Right atrium auricular region (tissue), 2 donors: ENCODE measurements around the gene CEP70. TPM values are rescaled to one million over a fixed set of nuclear protein-coding genes. Genes with fewer than 3 reads are reported as not detected.
A peak's percentile ranks its signal among the peaks of the same experiment; 100 is the strongest.

Experiments used
- DNase-seq: peaks from one replicate; pipeline ENCODE4 v3.0.0-alpha.2; 2019; ENCODE audit warnings: low spot score
- H3K27ac ChIP-seq, 2 donors: fragments of 200-600 bp; sonication (generic); 1 replicate in 1 of 2; 2 replicates in 1 of 2; pipeline ENCODE4 v1.5.1; 2016 to 2019
- H3K27me3 ChIP-seq, 2 donors: fragments of 200-600 bp; sonication (generic); one replicate each; pipeline versions ENCODE4 v1.5.1 to v1.6.0; 2017 to 2019
- H3K36me3 ChIP-seq: fragments of 200-600 bp; sonication (generic); one replicate; pipeline ENCODE4 v1.5.1; 2016
- H3K4me1 ChIP-seq, 2 donors: fragments of 200-600 bp; sonication (generic); one replicate each; pipeline versions ENCODE4 v1.5.1 to v1.6.0; 2017 to 2019
- H3K4me3 ChIP-seq, 2 donors: fragments of 200-600 bp; sonication (generic); 1 replicate in 1 of 2; 2 replicates in 1 of 2; pipeline ENCODE4 v1.5.1; 2017 to 2019; ENCODE audit warnings: mild to moderate bottlenecking in 1 of 2, moderate library complexity in 1 of 2
- H3K9me3 ChIP-seq, 2 donors: fragments of 200-600 bp; sonication (generic); one replicate each; pipeline ENCODE4 v1.5.1; 2019
- total RNA-seq, 2 donors: library from RNA; depleted of rRNA; stranded (reverse); fragments of >200 nt; gene quantifications; one replicate each; pipeline ENCODE4 v1.1.0, GENCODE V29; 2016
- TF ChIP-seq, protein P1 (sequence below), 2 donors: fragments of 200-600 bp; sonication (generic); IDR thresholded peaks; one replicate each; pipeline ENCODE4 v1.5.1; 2019; ENCODE audit warnings: antibody characterized with exemption in 2 of 2

The CEP70 gene
- total RNA-seq, 2 donors from 2014 or later: 18.9 to 24.3 TPM

DNA sequence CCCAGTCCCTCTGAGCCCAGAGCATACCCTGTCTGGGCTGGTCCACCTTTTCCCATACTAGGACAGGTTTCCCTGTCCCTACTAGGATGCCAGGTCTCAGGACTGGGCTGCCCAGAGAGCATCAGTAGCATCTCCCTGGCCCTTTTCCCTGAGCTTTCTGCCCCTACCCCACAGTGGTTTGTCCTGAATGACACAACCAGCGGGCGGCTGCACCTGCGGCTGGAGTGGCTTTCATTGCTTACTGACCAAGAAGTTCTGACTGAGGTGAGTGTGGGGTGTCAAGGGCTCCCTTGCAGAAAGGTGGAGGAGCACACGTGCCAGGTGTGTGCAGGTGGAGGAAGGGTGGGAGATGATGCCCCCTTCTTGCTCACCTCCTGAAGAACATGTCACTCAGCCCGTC lies 126.1 kb downstream of the CEP70 start:
- TF ChIP-seq, protein P1, sequence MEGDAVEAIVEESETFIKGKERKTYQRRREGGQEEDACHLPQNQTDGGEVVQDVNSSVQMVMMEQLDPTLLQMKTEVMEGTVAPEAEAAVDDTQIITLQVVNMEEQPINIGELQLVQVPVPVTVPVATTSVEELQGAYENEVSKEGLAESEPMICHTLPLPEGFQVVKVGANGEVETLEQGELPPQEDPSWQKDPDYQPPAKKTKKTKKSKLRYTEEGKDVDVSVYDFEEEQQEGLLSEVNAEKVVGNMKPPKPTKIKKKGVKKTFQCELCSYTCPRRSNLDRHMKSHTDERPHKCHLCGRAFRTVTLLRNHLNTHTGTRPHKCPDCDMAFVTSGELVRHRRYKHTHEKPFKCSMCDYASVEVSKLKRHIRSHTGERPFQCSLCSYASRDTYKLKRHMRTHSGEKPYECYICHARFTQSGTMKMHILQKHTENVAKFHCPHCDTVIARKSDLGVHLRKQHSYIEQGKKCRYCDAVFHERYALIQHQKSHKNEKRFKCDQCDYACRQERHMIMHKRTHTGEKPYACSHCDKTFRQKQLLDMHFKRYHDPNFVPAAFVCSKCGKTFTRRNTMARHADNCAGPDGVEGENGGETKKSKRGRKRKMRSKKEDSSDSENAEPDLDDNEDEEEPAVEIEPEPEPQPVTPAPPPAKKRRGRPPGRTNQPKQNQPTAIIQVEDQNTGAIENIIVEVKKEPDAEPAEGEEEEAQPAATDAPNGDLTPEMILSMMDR (IDR thresholded peaks at IDR 0.05): no peak
- DNase-seq: no peak
- Histone ChIP-seq H3K4me3 (no peak overlapping the region), H3K36me3 (no peaks in the 10 kb centered on the region), H3K4me1 (peaks cover 0 to 6% of the 10 kb centered on the region in 2 donors), H3K9me3 (no peaks in the 10 kb centered on the region), H3K27ac (no peak overlapping the region), H3K27me3 (no peaks in the 10 kb centered on the region)

DNA sequence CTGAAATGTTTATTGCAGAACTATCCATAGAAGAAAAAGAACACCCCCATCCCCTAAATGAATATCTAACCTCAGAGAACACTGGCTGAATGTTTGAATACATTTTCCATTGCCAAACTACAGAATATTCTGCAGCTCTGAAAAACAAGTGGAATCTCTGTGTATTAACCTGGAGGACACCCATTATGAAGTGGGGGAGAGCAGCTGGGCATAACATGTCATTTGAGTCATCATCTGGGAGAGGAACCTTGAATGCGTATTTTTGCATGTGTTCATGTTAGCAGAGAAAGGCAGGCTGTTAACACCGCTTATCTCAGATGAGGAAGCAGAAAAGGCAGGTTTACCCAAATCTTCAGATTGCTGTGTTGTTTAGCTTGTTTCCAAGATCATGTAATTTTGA lies 128.1 kb downstream of the CEP70 start:
- TF ChIP-seq, protein P1 (IDR thresholded peaks at IDR 0.05): no peak
- H3K27me3 ChIP-seq: no peaks in the 10 kb centered on the region
- no peak overlapping the region for H3K27ac ChIP-seq
- H3K36me3 ChIP-seq: no peaks in the 10 kb centered on the region
- H3K4me1 ChIP-seq: peaks cover 0 to 6% of the 10 kb centered on the region in 2 donors
- no peak for DNase-seq
- no peak overlapping the region for H3K4me3 ChIP-seq
- no peaks in the 10 kb centered on the region for H3K9me3 ChIP-seq

DNA sequence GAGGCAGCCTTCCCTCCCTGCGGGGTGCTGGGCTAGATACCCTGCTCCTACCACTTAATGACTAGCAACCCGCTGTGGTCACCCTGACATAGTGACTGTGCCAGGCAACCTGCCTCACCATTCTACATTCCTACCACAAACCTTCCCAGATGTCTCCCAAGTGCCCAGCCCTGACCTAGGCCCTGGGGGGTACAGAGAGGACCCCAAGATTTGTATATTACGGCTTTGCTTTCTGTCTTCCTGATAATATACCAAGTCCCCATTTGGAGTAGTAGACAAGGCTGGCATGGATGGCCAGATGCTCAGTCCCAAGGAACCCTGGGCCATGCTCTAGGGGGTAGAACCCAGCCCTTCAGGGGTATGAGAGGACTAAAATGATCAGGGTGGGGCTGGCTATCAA lies 128.6 kb downstream of the CEP70 start:
- TF ChIP-seq, protein P1 (IDR thresholded peaks at IDR 0.05): no peak

DNA sequence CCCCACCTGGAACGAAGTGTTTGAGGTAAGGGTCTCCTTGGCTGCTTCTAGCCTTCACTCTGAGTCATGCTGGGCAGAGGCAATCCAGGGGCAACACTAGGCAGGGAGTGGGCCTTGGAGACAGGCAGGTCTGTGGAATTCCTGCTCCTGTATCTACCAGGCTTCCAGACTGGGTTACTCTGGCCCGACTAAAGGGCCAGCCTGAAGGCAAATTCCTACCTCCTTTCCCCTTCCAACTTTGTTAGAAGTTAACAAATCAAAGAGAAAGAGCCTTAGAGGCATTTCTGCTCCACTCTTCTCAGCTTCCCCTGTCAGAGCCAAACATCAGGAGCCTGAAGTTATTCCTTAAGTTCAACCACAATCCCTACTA lies 129.6 kb downstream of the CEP70 start:
- Histone ChIP-seq H3K4me1 (peaks cover 0 to 10% of the 10 kb centered on the region in 2 donors), H3K9me3 (no peaks in the 10 kb centered on the region), H3K27ac (no peak overlapping the region), H3K36me3 (no peaks in the 10 kb centered on the region), H3K27me3 (no peaks in the 10 kb centered on the region), H3K4me3 (no peak overlapping the region)
- no peak for DNase-seq
- TF ChIP-seq, protein P1 (IDR thresholded peaks at IDR 0.05): no peak

More for the DNA sequence above, 128.6 kb downstream of the CEP70 start:
- no peaks in the 10 kb centered on the region for H3K36me3 ChIP-seq
- no peak for DNase-seq
- H3K27me3 ChIP-seq: no peaks in the 10 kb centered on the region
- no peak overlapping the region for H3K27ac ChIP-seq
- H3K4me3 ChIP-seq: no peak overlapping the region
- H3K9me3 ChIP-seq: no peaks in the 10 kb centered on the region
- peaks cover 0 to 6% of the 10 kb centered on the region in 2 donors for H3K4me1 ChIP-seq

DNA sequence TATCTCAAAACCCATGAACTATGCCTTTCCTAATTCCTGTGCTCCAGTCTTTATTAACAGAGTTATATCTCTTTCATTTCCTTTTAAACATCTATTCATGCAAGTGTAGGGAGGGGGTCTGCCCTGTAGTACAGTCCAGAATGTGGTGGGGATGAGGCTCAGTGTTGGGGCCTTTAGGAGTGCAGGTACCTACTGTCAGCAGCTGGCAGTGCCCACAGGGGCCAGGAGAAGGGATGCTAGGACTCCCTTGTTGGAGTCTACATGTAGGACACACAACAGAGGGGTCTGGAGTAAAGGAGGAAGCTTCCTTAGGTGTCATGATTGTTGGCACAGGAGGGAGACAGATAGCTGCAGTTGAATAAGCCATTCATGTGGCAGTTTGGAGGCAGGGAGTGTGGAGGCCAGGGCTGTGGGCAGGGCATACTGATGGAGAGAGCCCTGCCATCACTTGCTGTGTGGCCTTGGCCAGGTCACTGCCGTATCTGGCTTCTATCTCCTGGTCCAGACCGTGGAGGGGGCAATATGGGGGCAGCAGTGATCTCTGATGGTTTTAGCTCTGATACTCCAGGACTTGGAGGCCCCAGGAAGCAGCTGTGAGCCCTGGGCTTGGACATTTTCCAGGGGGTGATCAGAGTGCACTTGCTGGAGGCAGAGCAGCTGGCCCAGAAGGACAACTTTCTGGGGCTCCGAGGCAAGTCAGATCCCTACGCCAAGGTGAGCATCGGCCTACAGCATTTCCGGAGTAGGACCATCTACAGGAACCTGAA lies 130.2 kb downstream of the CEP70 start:
- TF ChIP-seq, protein P1 (IDR thresholded peaks at IDR 0.05): no peak
- DNase-seq: peak; percentile 42

DNA sequence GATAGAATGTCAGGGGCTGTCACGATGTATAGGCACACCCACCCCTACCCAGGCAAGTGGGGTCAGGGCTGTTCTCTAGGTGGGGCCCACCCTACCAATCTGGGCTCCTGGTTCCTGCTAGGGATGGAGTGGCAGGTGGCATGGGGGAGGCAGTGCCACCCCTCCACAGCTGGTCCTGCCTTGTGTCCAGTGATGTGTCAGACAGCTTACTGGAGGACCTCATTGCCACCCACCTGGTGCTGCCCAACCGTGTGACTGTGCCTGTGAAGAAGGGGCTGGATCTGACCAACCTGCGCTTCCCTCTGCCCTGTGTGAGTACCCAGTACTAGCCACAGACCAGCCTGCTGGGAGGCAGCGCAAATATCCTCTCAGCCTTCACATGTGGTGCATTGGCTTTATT lies 132.2 kb downstream of the CEP70 start:
- DNase-seq: peak; percentile 34
- no peaks in the 10 kb centered on the region for H3K9me3 ChIP-seq
- no peak overlapping the region for H3K4me3 ChIP-seq
- no peak overlapping the region for H3K27ac ChIP-seq
- peaks cover 0 to 10% of the 10 kb centered on the region in 2 donors for H3K4me1 ChIP-seq
- H3K27me3 ChIP-seq: no peaks in the 10 kb centered on the region
- TF ChIP-seq, protein P1 (IDR thresholded peaks at IDR 0.05): no peak
- H3K36me3 ChIP-seq: no peaks in the 10 kb centered on the region

More for the DNA sequence above, 130.2 kb downstream of the CEP70 start:
- Histone ChIP-seq H3K4me3 (no peak overlapping the region), H3K9me3 (no peaks in the 10 kb centered on the region), H3K4me1 (peaks cover 0 to 13% of the 10 kb centered on the region in 2 donors), H3K27ac (no peak overlapping the region), H3K27me3 (no peaks in the 10 kb centered on the region), H3K36me3 (no peaks in the 10 kb centered on the region)
